SK-N-MC (cell line): ENCODE data around the gene ITPRIPL2.

Experiments used
- EZH2 ChIP-seq: fragments of 200-600 bp; sonication (generic); IDR thresholded peaks from one replicate; pipeline ENCODE4 v1.6.1; 2017; ENCODE audit warnings: antibody characterized with exemption
- FOXP2 ChIP-seq: optimal IDR thresholded peaks from 2 replicates; pipeline ENCODE3; 2011; ENCODE audit warnings: mild to moderate bottlenecking, moderate library complexity; ENCODE audit not compliant: insufficient read depth; ENCODE audit errors: extremely low read length, control extremely low read depth
- POLR2AphosphoS5 ChIP-seq: IDR thresholded peaks from 2 replicates; pipeline ENCODE4 v1.6.1; 2012; ENCODE audit warnings: mild to moderate bottlenecking, low read depth, low read length, borderline replicate concordance

- TF ChIP-seq EZH2 (no peak), POLR2AphosphoS5 (no peak), FOXP2 (no peak)
Observed at GRCh38 chr16:19151310-19151709, 37.5 kb downstream of the ITPRIPL2 start.
